Activated T-helper 1 cell treated with anti-CD3 and anti-CD28 coated beads, Interleukin-2, amount 50 U/mL, for 16 hours (primary cell): Measurements from ENCODE around the gene IFNA21.
"Not testable (repeated sequence)": the region's sequence is repeated elsewhere in the genome, so short reads cannot be mapped to it uniquely, and the experiment has no call there.

Source experiments
- DNase-seq, 2 donors: peaks; one replicate each; pipeline ENCODE4 v3.0.0-alpha.2; 2020; ENCODE audit warnings: low read depth in 1 of 2, low spot score in 1 of 2

The IFNA21 gene

GRCh38 chr9:21144603-21145002, 21.9 kb downstream of the IFNA21 start:
- no peak for DNase-seq

GRCh38 chr9:21141427-21141882, 25.0 kb downstream of the IFNA21 start, which contains the start of gene IFNW1:
TSS of gene IFNW1 (minus strand) at chr9:21141832. CDS start at chr9:21141570, 262 bp downstream.
- no peak for DNase-seq

- no peak for DNase-seq
Observed at GRCh38 chr9:21137020-21137419, 29.4 kb downstream of the IFNA21 start.

- no peak for DNase-seq
Observed at GRCh38 chr9:21135736-21136135, 30.7 kb downstream of the IFNA21 start.

- not testable (repeated sequence) for DNase-seq
Observed at GRCh38 chr9:21128186-21128585, 38.3 kb downstream of the IFNA21 start.

GRCh38 chr9:21121595-21122251, 44.7 kb downstream of the IFNA21 start:
- DNase-seq, result no peak

GRCh38 chr9:21121079-21121478, 45.4 kb downstream of the IFNA21 start:
- no peak for DNase-seq

- DNase-seq, result no peak
Observed at GRCh38 chr9:21119093-21119770, 47.2 kb downstream of the IFNA21 start.
